GM12872 (cell line): ENCODE data around the gene THRB.
A peak's percentile ranks its signal among the peaks of the same experiment; 100 is the strongest.

ENCODE experiments used
- CTCF ChIP-seq: IDR thresholded peaks from 3 replicates; pipeline ENCODE4 v1.5.1; 2011; ENCODE audit warnings: low read depth, mild to moderate bottlenecking, low read length, moderate library complexity; ENCODE audit not compliant: insufficient read depth

THRB gene

GRCh38 chr3:24271228-24271627 is 223.4 kb downstream of the THRB start:
- TF ChIP-seq CTCF, result no peak

DNA sequence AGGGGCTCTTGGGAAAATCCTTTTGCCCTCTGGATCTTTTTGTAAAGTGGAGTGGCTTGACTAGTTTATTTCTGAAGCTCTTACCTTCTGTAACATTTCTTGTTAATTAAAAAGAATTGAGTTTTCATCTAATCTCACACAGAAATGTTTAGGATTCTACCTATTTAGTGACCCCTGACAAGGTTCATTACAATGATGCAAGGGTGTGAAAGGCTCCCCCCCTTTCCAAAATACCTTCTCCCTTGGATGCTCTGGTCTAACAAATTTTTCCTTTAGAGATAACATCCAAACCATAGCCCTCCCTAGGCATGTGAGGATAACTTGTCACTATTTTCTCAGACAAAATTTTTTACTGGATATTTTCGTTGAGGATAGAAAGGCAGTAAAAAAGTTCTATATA is 223.9 kb downstream of the THRB start:
- TF ChIP-seq CTCF, result no peak

- TF ChIP-seq CTCF, result no peak
Measured at GRCh38 chr3:24270204-24270691, 224.4 kb downstream of the THRB start.

DNA sequence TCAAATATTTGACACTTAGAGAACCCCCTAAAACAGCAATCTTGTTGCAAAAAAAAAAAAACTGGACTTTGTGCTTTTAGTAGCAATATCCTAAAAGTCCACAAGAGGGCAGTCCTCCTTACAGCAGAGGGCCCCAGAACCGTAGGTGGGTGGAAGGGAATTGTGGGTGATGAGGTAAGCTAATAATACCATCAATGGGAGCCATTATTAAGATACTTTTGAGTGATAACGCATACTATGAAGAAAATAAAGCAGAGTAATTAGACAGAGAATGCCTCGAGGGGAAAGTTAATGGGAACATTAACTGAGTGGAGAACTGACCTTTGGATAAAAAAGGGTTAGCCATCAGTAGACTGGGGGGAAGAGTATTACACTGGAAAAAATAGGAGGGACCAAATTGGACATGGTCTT is 229.9 kb downstream of the THRB start:
- peak; percentile 64 for TF ChIP-seq CTCF

DNA sequence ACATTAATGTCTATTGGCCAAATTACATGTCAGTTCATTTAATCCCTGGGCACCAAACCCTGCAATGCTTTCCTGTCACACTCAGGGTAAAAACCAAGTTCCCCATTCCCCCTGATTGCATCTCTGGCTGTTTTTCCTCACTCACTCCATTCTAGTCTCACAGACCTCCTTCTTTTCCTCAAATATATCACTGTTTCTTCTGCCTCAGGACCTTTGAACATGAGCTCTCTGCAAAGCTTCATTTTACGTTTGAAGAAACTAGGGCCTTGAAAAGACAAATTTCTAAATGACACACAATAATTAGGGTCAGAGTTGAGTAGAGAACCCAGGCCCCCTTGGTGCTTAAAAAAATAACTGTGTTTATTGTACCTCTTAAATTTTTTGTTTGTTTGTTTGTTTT is 230.6 kb downstream of the THRB start:
- TF ChIP-seq CTCF, result no peak

- TF ChIP-seq CTCF, result no peak
Measured at GRCh38 chr3:24263069-24263668, 231.5 kb downstream of the THRB start.

DNA sequence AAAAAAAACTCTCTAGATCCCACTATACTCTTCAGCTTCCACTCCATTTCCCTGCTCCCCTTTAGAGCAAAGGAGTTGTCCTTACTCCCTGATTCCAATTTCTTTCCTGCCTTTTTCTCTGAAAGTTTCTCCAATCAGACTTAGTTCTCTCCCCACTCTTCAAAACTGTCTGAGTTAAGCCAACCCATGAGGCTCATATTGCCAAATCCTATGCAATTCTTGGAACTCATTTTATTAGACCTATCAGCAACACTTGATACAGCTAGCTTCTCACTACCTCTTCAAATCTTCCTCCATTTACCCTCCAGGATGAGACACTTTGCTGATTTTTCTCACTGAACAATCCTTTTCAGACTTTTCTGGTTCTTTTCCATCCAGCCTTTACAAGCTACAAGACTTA is 233.1 kb downstream of the THRB start:
- TF ChIP-seq CTCF, result no peak

DNA sequence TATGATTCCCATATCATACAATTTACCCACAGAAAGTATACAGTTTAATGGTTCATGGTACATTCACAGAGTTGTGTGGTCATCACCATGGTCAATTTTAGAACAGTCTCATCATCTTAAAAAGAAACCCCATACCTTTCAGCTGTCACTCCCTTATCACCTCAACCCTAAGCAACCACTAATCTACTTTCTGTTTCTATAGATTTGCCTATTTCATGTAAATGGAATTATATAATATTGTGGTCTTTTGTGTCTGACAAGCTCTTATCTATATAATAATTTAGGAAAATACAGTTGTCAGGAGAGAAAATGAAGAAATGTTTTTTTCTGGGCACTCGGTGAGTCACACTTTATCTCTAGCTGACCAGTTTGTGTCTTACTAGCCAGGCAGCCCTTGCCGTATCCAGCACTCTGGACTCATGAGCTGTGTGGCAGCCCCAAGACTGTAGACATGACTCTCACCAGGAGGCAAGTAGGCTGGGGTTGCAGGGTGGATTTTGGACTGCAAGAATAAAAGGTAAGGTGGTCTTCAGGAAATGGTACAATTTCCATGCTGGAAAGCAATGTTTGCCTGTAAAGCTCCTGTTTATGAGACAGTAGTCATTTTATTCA is 234.6 kb downstream of the THRB start:
- no peak for TF ChIP-seq CTCF
